SK-N-SH (cell line): ENCODE data around the gene KRT73. TPM values are rescaled to one million over a fixed set of nuclear protein-coding genes. Genes with fewer than 3 reads are reported as not detected.

Experiments used
- CTCF ChIA-PET: fragments of 300-600, 350-600 bp; formaldehyde crosslinking; extraction: SDS; loops from one replicate; lab custom pipeline; 2021; lab: Yijun Ruan, JAX
- POLR2A ChIA-PET: fragments of 350-600 bp; sonication (Branson Sonifier 250); formaldehyde crosslinking; extraction: SDS; loops from one replicate; lab custom pipeline; 2020; ENCODE audit warnings: antibody characterized with exemption, inconsistent platforms; lab: Yijun Ruan, JAX
- DNase-seq: peaks from one replicate; pipeline ENCODE4 v3.0.0; 2012
- H2AFZ ChIP-seq: fragments of 200-600 bp; sonication (generic); 2 replicates; pipeline ENCODE4 v1.8.1; 2016; ENCODE audit warnings: antibody characterized with exemption, mild to moderate bottlenecking, low read depth
- H3F3A ChIP-seq: fragments of 200-600 bp; sonication (generic); replicated peaks from 2 replicates; pipeline ENCODE3; 2016; ENCODE audit warnings: antibody characterized with exemption, mild to moderate bottlenecking; ENCODE audit not compliant: insufficient read depth
- H3K27ac ChIP-seq, 2 experiments: fragments of 200-500 bp in 1 of 2; fragments of 200-600 bp in 1 of 2; sonication (Bioruptor generic) in 1 of 2; sonication (generic), shearing (Covaris generic) in 1 of 2; 2 replicates each; pipeline versions ENCODE4 v1.5.1 to v1.6.1; 2014 to 2016; ENCODE audit warnings: low read depth in 2 of 2, inconsistent platforms in 1 of 2, low read length in 1 of 2, mild to moderate bottlenecking in 1 of 2, mixed read lengths in 1 of 2
- H3K27me3 ChIP-seq: fragments of 200-600 bp; sonication (generic), shearing (Covaris generic); 2 replicates; pipeline ENCODE4 v1.6.1; 2016; ENCODE audit warnings: mixed run types; ENCODE audit not compliant: insufficient read depth
- H3K36me3 ChIP-seq, 2 experiments: fragments of 200-500 bp in 1 of 2; fragments of 200-600 bp in 1 of 2; sonication (Bioruptor generic) in 1 of 2; sonication (generic) in 1 of 2; replicated peaks in 1 of 2; 2 replicates each; pipeline versions ENCODE3 to v1.5.1; 2014 to 2016; ENCODE audit warnings: low read length in 1 of 2, mild to moderate bottlenecking in 1 of 2; ENCODE audit not compliant: insufficient read depth in 2 of 2, control insufficient read depth in 1 of 2
- H3K4me1 ChIP-seq, 2 experiments: fragments of 200-500 bp in 1 of 2; fragments of 200-600 bp in 1 of 2; sonication (Bioruptor generic) in 1 of 2; sonication (generic), shearing (Covaris generic) in 1 of 2; 2 replicates each; pipeline versions ENCODE4 v1.5.1 to v1.6.1; 2014 to 2016; ENCODE audit warnings: low read depth in 1 of 2, low read length in 1 of 2, mixed run types in 1 of 2; ENCODE audit not compliant: insufficient read depth in 2 of 2, control insufficient read depth in 1 of 2
- H3K4me2 ChIP-seq: fragments of 200-600 bp; sonication (generic), shearing (Covaris generic); 2 replicates; pipeline ENCODE4 v1.6.1; 2017; ENCODE audit warnings: mixed run types
- H3K4me3 ChIP-seq, 2 experiments: fragments of 200-500 bp in 1 of 2; fragments of 200-600 bp in 1 of 2; sonication (Bioruptor generic) in 1 of 2; sonication (generic), shearing (Covaris generic) in 1 of 2; 2 replicates each; pipeline versions ENCODE4 v1.5.1 to v1.8.1; 2014 to 2016; ENCODE audit warnings: low read depth in 2 of 2, inconsistent platforms in 1 of 2, low read length in 1 of 2, mild to moderate bottlenecking in 1 of 2, mixed read lengths in 1 of 2, moderate library complexity in 1 of 2
- H3K79me2 ChIP-seq: fragments of 200-600 bp; sonication (generic); 2 replicates; pipeline ENCODE4 v1.8.1; 2017; ENCODE audit warnings: mild to moderate bottlenecking; ENCODE audit not compliant: insufficient read depth
- H3K9ac ChIP-seq: fragments of 200-600 bp; sonication (generic); 2 replicates; pipeline ENCODE4 v1.6.1; 2017; ENCODE audit warnings: mixed run types
- H3K9me2 ChIP-seq: fragments of 200-600 bp; sonication (generic); 2 replicates; pipeline ENCODE4 v1.6.1; 2017; ENCODE audit warnings: mixed run types
- H3K9me3 ChIP-seq: fragments of 200-600 bp; sonication (generic); 2 replicates; pipeline ENCODE4 v1.6.1; 2017; ENCODE audit warnings: mixed run types, mild to moderate bottlenecking, moderate library complexity
- H4K20me1 ChIP-seq: fragments of 200-600 bp; sonication (generic); 2 replicates; pipeline ENCODE4 v1.6.1; 2017; ENCODE audit warnings: mild to moderate bottlenecking, mixed run types; ENCODE audit not compliant: insufficient read depth
- CTCF ChIP-seq: fragments of 200-600 bp; sonication (generic); IDR thresholded peaks from 2 replicates; pipeline ENCODE4 v1.6.1; 2017; ENCODE audit warnings: antibody characterized with exemption, mild to moderate bottlenecking, moderate library complexity
- EP300 ChIP-seq, 2 experiments: IDR thresholded peaks; 2 replicates each; pipeline versions ENCODE4 v1.4.0 to v1.6.1; 2012; ENCODE audit warnings: borderline replicate concordance in 1 of 2, low read depth in 1 of 2, low read length in 1 of 2
- GABPA ChIP-seq: IDR thresholded peaks from 2 replicates; pipeline ENCODE4 v1.4.0; 2012; ENCODE audit warnings: low read depth, mild to moderate bottlenecking
- GATA2 ChIP-seq: sonication (generic); formaldehyde crosslinking; IDR thresholded peaks from 2 replicates; pipeline ENCODE4 v1.5.0; 2020; ENCODE audit warnings: mild to moderate bottlenecking, missing genetic modification reagents
- MEF2A ChIP-seq: IDR thresholded peaks from 2 replicates; pipeline ENCODE4 v1.4.0; 2012; ENCODE audit warnings: low read depth, borderline replicate concordance
- POLR2AphosphoS5 ChIP-seq: IDR thresholded peaks from 2 replicates; pipeline ENCODE4 v1.6.1; 2012; ENCODE audit warnings: low read depth, low read length
- RCOR1 ChIP-seq: fragments of 150-350 bp; IDR thresholded peaks from 2 replicates; pipeline ENCODE4 v1.6.1; 2017; ENCODE audit warnings: antibody characterized with exemption, low read length
- REST ChIP-seq: IDR thresholded peaks from 2 replicates; pipeline ENCODE4 v1.6.1; 2012; ENCODE audit warnings: mild to moderate bottlenecking, low read depth, low read length, moderate library complexity
- RXRA ChIP-seq: IDR thresholded peaks from 2 replicates; pipeline ENCODE4 v1.4.0; 2012; ENCODE audit warnings: low read depth, mild to moderate bottlenecking, borderline replicate concordance
- SMC3 ChIP-seq: IDR thresholded peaks from 2 replicates; pipeline ENCODE4 v1.6.1; 2012; ENCODE audit warnings: low read depth, low read length, improper control_type of control experiment
- TCF12 ChIP-seq: IDR thresholded peaks from 2 replicates; pipeline ENCODE4 v1.4.0; 2012
- USF1 ChIP-seq: IDR thresholded peaks from 2 replicates; pipeline ENCODE4 v1.4.0; 2012; ENCODE audit warnings: low read depth, borderline replicate concordance
- YY1 ChIP-seq: IDR thresholded peaks from 2 replicates; pipeline ENCODE4 v1.4.0; 2012; ENCODE audit warnings: low read depth, mild to moderate bottlenecking
- WGBS: methylation state at CpG from one replicate; pipeline ENCODE4 v1.1.6; 2017; ENCODE audit warnings: low lambda C conversion rate; 5-methylcytosine and 5-hydroxymethylcytosine counted together
- polyA plus RNA-seq, 3 experiments: library from polyadenylated mRNA; depleted of rRNA; stranded (reverse); fragments of >200 nt; gene quantifications; 2 replicates each; pipeline ENCODE4 v1.2.3, GENCODE V29; 2012

Gene KRT73
- not detected in 2 replicates for polyA plus RNA-seq (2012; rRNA removed)
- not detected in 2 replicates for polyA plus RNA-seq (2012; cell fraction: cytosol; rRNA removed)
- not detected in 2 replicates for polyA plus RNA-seq (2012; cell fraction: nucleus; rRNA removed)

GRCh38 chr12:52618216-52618615 lies at the start of gene KRT73:
Gene KRT73, minus strand, starts transcription at chr12:52618559. Its CDS starts 35 bp downstream, at chr12:52618524.
- Histone ChIP-seq H3K9me2 (no peaks in the 10 kb centered on the region), H3K27me3 (peaks cover 58% of the 10 kb centered on the region; the same call in 1 of the 2 replicates), H3K79me2 (no peaks in the 10 kb centered on the region), H3K36me3 (no peaks in the 10 kb centered on the region), H3K4me1 (no peaks in the 10 kb centered on the region), H4K20me1 (no peaks in the 10 kb centered on the region), H3K27ac (no peak within 1 kb of the TSS), H2AFZ (no peak within 1 kb of the TSS), H3K9me3 (no peaks in the 10 kb centered on the region), H3K9ac (no peak within 1 kb of the TSS), H3K4me2 (no peak within 1 kb of the TSS), H3F3A (no peaks in the 10 kb centered on the region), H3K4me3 (no peak within 1 kb of the TSS)
- DNase-seq: no peak
- 4% methylated on average over 4 of the region's 14 CpGs for WGBS
- ChIA-PET CTCF (interaction anchor here (0.9 kb wide), 1 partner anchor 247 kb away, joined by 3 read pairs; no protein-coding TSS in a partner anchor), POLR2A (no interaction called here)
- no peak for TF ChIP-seq CTCF
- no peak for TF ChIP-seq MEF2A
- TF ChIP-seq RXRA: no peak
- TF ChIP-seq GABPA: no peak
- TF ChIP-seq USF1: no peak
- TF ChIP-seq SMC3: no peak
- no peak for TF ChIP-seq REST
- no peak for TF ChIP-seq POLR2AphosphoS5
- no peak for TF ChIP-seq TCF12
- TF ChIP-seq RCOR1: no peak
- TF ChIP-seq EP300 (IDR thresholded peaks at IDR 0.05; ENCODE audit: borderline replicate concordance in 1 of 2, low read depth in 1 of 2, low read length in 1 of 2): no peak
- no peak for TF ChIP-seq YY1
- TF ChIP-seq GATA2 (CRISPR knock-in tag): no peak
